ENCODE data around the gene SLC16A5. TPM values are rescaled to one million over a fixed set of nuclear protein-coding genes. Genes with fewer than 3 reads are reported as not detected.
A peak's percentile ranks its signal among the peaks of the same experiment; 100 is the strongest.

The SLC16A5 gene
- total RNA-seq, 4 donors from 2014 or later: 1.5 to 7.9 (median 6.9) TPM

GRCh38 chr17:75108193-75108592, 20.4 kb downstream of the SLC16A5 start:
- DNase-seq (no peak), ATAC-seq (no peak)
- intact Hi-C loops (cut with DNase I; ENCODE audit: low total_unique reads): no loop called here
- no peak for TF ChIP-seq POLR2A (IDR thresholded peaks at IDR 0.05)
- TF ChIP-seq CTCF (IDR thresholded peaks at IDR 0.05 in 4 of 5, conservative IDR thresholded peaks at IDR 0.05 in 1 of 5): no peak
- H3K4me1 ChIP-seq: peaks cover 5 to 22% of the 10 kb centered on the region in 2 donors
- H3K9me3 ChIP-seq: no peaks in the 10 kb centered on the region
- H3K4me3 ChIP-seq: no peak overlapping the region
- no peak overlapping the region for H3K27ac ChIP-seq
- in situ Hi-C loops (cut with MboI; ENCODE audit: low sequenced_read_pairs in 4 of 4): no loop called here
- no peaks in the 10 kb centered on the region for H3K36me3 ChIP-seq
- no peaks in the 10 kb centered on the region for H3K27me3 ChIP-seq

- no peak for ATAC-seq
- no peaks in the 10 kb centered on the region for H3K9me3 ChIP-seq
- H3K4me1 ChIP-seq: peaks cover 9 to 22% of the 10 kb centered on the region in 2 donors
- no peaks in the 10 kb centered on the region for H3K36me3 ChIP-seq
- intact Hi-C loops (cut with DNase I; ENCODE audit: low total_unique reads) (no loop called here), in situ Hi-C loops (cut with MboI; ENCODE audit: low sequenced_read_pairs in 4 of 4) (no loop called here)
- DNase-seq: no peak
- no peak for TF ChIP-seq POLR2A (IDR thresholded peaks at IDR 0.05)
- no peak for TF ChIP-seq CTCF (IDR thresholded peaks at IDR 0.05 in 4 of 5, conservative IDR thresholded peaks at IDR 0.05 in 1 of 5)
- peak overlapping the region; percentile 85 to 88 (median 88) for H3K4me3 ChIP-seq
- H3K27ac ChIP-seq: peak overlapping the region in 1 of 4 donors; percentile 76
- H3K27me3 ChIP-seq: no peaks in the 10 kb centered on the region
Observed at GRCh38 chr17:75109046-75109406, 21.3 kb downstream of the SLC16A5 start.

- H3K4me3 ChIP-seq: peak within 1 kb of the TSS; percentile 85 to 88 (median 88)
- in situ Hi-C loops (cut with MboI; ENCODE audit: low sequenced_read_pairs in 4 of 4) (loop anchor here (5.0 to 10.0 kb wide), 3 partner anchors 65 to 95 kb away; partner anchors contain the start of gene NUP85 (in 3 of the 4)), intact Hi-C loops (cut with DNase I; ENCODE audit: low total_unique reads) (loop anchor here (2.0 kb wide), 1 partner anchor 49 kb away; no protein-coding TSS in a partner anchor)
- H3K27me3 ChIP-seq: no peaks in the 10 kb centered on the region
- DNase-seq: peak; percentile 63 to 83
- peak; percentile 66 to 71 for ATAC-seq
- H3K9me3 ChIP-seq: no peaks in the 10 kb centered on the region
- H3K27ac ChIP-seq: peak within 1 kb of the TSS; percentile 74 to 86 (median 79)
- peaks cover 12 to 26% of the 10 kb centered on the region in 2 donors for H3K4me1 ChIP-seq
- peak; percentile 49 to 68 for TF ChIP-seq POLR2A (IDR thresholded peaks at IDR 0.05)
- TF ChIP-seq CTCF (IDR thresholded peaks at IDR 0.05 in 4 of 5, conservative IDR thresholded peaks at IDR 0.05 in 1 of 5): no peak
- no peaks in the 10 kb centered on the region for H3K36me3 ChIP-seq
Observed at GRCh38 chr17:75109407-75110233, 21.9 kb downstream of the SLC16A5 start, which contains the start of gene ARMC7. TSS of gene ARMC7 (plus strand) at chr17:75109969. CDS start at chr17:75110289, 320 bp downstream.

DNA sequence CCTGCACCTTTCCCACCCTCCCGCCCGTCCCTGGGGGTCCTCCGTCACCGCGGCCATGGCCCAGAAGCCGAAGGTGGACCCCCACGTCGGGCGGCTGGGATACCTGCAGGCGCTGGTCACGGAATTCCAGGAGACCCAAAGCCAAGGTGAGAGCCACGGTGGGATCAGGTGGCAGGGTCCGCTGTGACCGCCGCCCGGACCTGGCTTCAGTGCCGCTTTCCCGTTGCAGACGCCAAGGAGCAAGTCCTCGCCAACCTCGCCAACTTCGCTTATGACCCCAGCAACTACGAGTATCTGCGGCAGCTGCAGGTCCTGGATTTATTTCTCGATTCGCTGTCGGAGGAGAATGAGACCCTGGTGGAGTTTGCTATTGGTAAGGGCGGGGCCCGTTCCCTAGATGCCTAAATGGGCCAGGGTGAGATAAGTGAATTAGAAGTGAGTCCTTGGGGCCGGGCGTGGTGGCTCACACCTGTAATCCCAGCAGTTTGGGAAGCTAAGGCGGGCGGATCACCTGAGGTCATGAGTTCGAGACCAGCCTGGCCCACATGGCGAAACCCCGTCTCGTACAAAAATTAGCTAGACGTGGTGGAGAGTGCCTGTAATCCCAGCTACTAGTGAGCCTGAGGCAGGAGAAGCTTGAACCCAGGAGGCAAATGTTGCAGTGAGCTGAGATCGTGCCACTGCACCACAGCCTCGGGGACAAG, 22.6 kb downstream of the SLC16A5 start:
- in situ Hi-C loops (cut with MboI; ENCODE audit: low sequenced_read_pairs in 4 of 4): loop anchor here (5.0 to 10.0 kb wide), 3 partner anchors 64 to 94 kb away; partner anchors contain the start of gene NUP85 (in 3 of the 4)
- Histone ChIP-seq H3K27me3 (no peaks in the 10 kb centered on the region), H3K4me3 (peak overlapping the region; percentile 85 to 88 (median 88)), H3K4me1 (peaks cover 16 to 34% of the 10 kb centered on the region in 2 donors), H3K27ac (peak overlapping the region; percentile 74 to 86 (median 79)), H3K9me3 (no peaks in the 10 kb centered on the region), H3K36me3 (no peaks in the 10 kb centered on the region)
- intact Hi-C loops (cut with DNase I; ENCODE audit: low total_unique reads): loop anchor here (2.0 kb wide), 1 partner anchor 50 kb away; no protein-coding TSS in a partner anchor
- TF ChIP-seq POLR2A (IDR thresholded peaks at IDR 0.05) (no peak), CTCF (IDR thresholded peaks at IDR 0.05 in 4 of 5, conservative IDR thresholded peaks at IDR 0.05 in 1 of 5) (no peak)
- no peak for ATAC-seq
- no peak for DNase-seq
